Panc1 (cell line): ENCODE results near the gene CEP97.

ENCODE experiments used
- POLR2AphosphoS5 ChIP-seq: IDR thresholded peaks from 2 replicates; pipeline ENCODE4 v1.6.1; 2012; ENCODE audit warnings: mild to moderate bottlenecking, low read depth, low read length, moderate library complexity
- TF ChIP-seq, protein P1 (sequence below): fragments of 450-650 bp; IDR thresholded peaks from 2 replicates; pipeline ENCODE4 v1.5.1; 2017; ENCODE audit warnings: mild to moderate bottlenecking

DNA sequence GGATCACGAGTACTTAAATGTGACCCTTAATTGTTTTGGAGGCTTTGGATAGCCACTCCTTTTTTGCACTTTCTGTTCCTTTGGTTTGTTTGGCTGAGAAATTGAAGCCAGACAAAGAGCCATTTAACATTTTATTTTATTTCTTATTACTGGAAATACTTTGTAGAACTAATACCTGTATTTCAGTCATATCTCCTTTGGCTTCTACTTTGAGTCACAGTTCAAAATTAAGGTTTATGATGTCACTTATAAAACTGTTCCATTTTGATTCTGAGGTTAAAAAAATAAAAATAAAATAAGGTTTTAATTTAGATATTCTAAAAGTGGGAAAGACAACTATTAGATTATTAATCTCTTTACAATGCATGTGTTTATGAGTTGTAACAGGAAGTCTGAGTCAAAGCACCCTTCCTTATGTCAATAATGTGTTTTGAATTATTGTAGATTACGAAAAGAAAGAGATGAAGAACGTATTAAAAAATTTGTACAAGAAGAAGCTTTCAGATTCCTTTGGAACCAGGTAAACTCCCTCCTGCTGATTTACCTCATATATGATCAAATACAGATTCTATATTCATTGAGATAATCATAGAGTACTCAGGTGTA is 37.7 kb downstream of the CEP97 start:
- TF ChIP-seq, protein P1, sequence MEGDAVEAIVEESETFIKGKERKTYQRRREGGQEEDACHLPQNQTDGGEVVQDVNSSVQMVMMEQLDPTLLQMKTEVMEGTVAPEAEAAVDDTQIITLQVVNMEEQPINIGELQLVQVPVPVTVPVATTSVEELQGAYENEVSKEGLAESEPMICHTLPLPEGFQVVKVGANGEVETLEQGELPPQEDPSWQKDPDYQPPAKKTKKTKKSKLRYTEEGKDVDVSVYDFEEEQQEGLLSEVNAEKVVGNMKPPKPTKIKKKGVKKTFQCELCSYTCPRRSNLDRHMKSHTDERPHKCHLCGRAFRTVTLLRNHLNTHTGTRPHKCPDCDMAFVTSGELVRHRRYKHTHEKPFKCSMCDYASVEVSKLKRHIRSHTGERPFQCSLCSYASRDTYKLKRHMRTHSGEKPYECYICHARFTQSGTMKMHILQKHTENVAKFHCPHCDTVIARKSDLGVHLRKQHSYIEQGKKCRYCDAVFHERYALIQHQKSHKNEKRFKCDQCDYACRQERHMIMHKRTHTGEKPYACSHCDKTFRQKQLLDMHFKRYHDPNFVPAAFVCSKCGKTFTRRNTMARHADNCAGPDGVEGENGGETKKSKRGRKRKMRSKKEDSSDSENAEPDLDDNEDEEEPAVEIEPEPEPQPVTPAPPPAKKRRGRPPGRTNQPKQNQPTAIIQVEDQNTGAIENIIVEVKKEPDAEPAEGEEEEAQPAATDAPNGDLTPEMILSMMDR = no peak
- TF ChIP-seq POLR2AphosphoS5 = no peak
